OCI-LY3 (cell line): ENCODE measurements around the gene RHBDF2.

Experiments used
- H2AFZ ChIP-seq: fragments of 200-600, 300-600 bp; shearing (Covaris generic); 2 replicates; pipeline ENCODE4 v1.6.0; 2014; ENCODE audit warnings: antibody characterized with exemption, low read depth, low read length
- H3K27ac ChIP-seq: fragments of 200-600, 300-600 bp; sonication (generic); 2 replicates; pipeline ENCODE4 v1.5.1; 2014; ENCODE audit warnings: mild to moderate bottlenecking, low read length, moderate library complexity, mixed read lengths
- H3K27me3 ChIP-seq: fragments of 200-600, 300-600 bp; sonication (generic); 2 replicates; pipeline ENCODE4 v1.6.1; 2014; ENCODE audit warnings: low read depth, low read length, mixed read lengths
- H3K36me3 ChIP-seq: fragments of 200-600, 300-600 bp; sonication (generic); replicated peaks from 2 replicates; pipeline ENCODE3; 2014; ENCODE audit warnings: low read depth, low read length, mixed read lengths
- H3K4me1 ChIP-seq: fragments of 300-600, 200-600 bp; sonication (generic); 2 replicates; pipeline ENCODE4 v1.6.1; 2014; ENCODE audit warnings: low read length, mixed read lengths
- H3K4me2 ChIP-seq: fragments of 200-600, 300-600 bp; sonication (generic); 2 replicates; pipeline ENCODE4 v1.6.1; 2014; ENCODE audit warnings: low read length, mixed read lengths
- H3K4me3 ChIP-seq: fragments of 300-600, 200-600 bp; sonication (generic); 2 replicates; pipeline ENCODE4 v1.5.1; 2014; ENCODE audit warnings: antibody characterized with exemption, mild to moderate bottlenecking, low read length, moderate library complexity
- H3K79me2 ChIP-seq: fragments of 300-600, 200-600 bp; shearing (Covaris generic); 2 replicates; pipeline ENCODE4 v1.6.1; 2014; ENCODE audit warnings: mild to moderate bottlenecking, low read length, mixed read lengths
- H3K9ac ChIP-seq: fragments of 300-600, 200-600 bp; shearing (Covaris generic); 2 replicates; pipeline ENCODE4 v1.6.0; 2014; ENCODE audit warnings: mild to moderate bottlenecking, low read length, moderate library complexity
- H3K9me3 ChIP-seq: fragments of 200-600, 300-600 bp; shearing (Covaris generic); 2 replicates; pipeline ENCODE4 v1.6.1; 2014; ENCODE audit warnings: low read length, mixed read lengths; ENCODE audit not compliant: insufficient read depth
- H4K20me1 ChIP-seq: fragments of 200-600, 300-600 bp; sonication (generic); 2 replicates; pipeline ENCODE4 v1.6.1; 2016; ENCODE audit warnings: low read length, mixed read lengths; ENCODE audit not compliant: insufficient read depth
- EZH2phosphoT487 ChIP-seq: fragments of 200-600 bp; shearing (Covaris generic); IDR thresholded peaks from 2 replicates; pipeline ENCODE4 v1.6.1; 2018; ENCODE audit warnings: antibody characterized with exemption, mixed run types, low read depth
- TF ChIP-seq, protein P1 (sequence below): fragments of 200-600, 300-600 bp; sonication (generic); IDR thresholded peaks from 2 replicates; pipeline ENCODE4 v1.5.1; 2014; ENCODE audit warnings: antibody characterized with exemption, low read length, low read depth

The RHBDF2 gene

DNA sequence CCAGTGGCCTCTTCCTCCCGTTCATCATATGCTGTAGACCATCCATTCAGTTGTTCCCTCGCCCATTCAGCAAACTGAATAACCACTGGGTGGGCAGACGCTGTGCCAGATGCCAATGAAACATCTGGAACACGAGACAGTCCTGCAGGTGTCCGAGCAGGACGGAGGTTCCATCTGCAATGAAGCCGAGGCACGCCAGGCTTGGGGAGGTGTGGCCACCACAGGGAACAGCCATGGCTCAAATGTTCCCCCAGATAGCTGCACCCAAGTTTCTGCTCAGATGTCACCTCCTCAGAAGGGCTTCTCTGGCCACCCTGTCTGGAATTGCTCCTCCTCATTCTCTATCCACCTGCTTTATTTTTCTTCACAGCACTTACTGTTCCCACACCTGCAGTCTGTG lies 78.8 kb downstream of the RHBDF2 start:
- H3K4me2 ChIP-seq: no peak overlapping the region
- no peak overlapping the region for H3K27ac ChIP-seq
- H3K4me3 ChIP-seq: no peak overlapping the region
- H3K9ac ChIP-seq: no peak overlapping the region
- no peaks in the 10 kb centered on the region for H3K9me3 ChIP-seq
- no peaks in the 10 kb centered on the region for H3K4me1 ChIP-seq
- peaks cover 53% of the 10 kb centered on the region for H3K79me2 ChIP-seq
- no peak for TF ChIP-seq EZH2phosphoT487
- TF ChIP-seq, protein P1, sequence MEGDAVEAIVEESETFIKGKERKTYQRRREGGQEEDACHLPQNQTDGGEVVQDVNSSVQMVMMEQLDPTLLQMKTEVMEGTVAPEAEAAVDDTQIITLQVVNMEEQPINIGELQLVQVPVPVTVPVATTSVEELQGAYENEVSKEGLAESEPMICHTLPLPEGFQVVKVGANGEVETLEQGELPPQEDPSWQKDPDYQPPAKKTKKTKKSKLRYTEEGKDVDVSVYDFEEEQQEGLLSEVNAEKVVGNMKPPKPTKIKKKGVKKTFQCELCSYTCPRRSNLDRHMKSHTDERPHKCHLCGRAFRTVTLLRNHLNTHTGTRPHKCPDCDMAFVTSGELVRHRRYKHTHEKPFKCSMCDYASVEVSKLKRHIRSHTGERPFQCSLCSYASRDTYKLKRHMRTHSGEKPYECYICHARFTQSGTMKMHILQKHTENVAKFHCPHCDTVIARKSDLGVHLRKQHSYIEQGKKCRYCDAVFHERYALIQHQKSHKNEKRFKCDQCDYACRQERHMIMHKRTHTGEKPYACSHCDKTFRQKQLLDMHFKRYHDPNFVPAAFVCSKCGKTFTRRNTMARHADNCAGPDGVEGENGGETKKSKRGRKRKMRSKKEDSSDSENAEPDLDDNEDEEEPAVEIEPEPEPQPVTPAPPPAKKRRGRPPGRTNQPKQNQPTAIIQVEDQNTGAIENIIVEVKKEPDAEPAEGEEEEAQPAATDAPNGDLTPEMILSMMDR: no peak
- H3K27me3 ChIP-seq: no peaks in the 10 kb centered on the region
- no peaks in the 10 kb centered on the region for H3K36me3 ChIP-seq
- H4K20me1 ChIP-seq: peaks cover 32% of the 10 kb centered on the region
- no peak overlapping the region for H2AFZ ChIP-seq

DNA sequence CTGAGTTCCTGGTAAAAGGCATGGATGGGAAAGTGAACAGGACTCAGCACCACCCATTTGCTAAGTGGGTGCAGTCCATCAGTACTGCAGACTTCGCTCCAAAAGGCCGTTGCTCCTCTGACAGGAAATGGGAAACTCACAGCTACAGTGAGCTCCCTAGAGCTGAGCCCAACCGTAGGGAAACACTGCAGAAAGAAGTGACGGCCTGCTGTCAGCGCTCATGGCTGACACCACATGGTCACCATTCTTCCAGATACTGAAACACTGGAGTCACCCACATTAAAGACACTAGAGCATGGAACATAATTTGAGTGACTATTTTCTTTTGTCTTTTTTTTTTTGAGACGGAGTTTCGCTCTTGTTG lies 80.2 kb downstream of the RHBDF2 start:
- H3K9ac ChIP-seq: no peak overlapping the region
- H3K79me2 ChIP-seq: peaks cover 66% of the 10 kb centered on the region
- no peaks in the 10 kb centered on the region for H3K9me3 ChIP-seq
- no peaks in the 10 kb centered on the region for H3K27me3 ChIP-seq
- H2AFZ ChIP-seq: no peak overlapping the region
- H3K4me2 ChIP-seq: no peak overlapping the region
- no peak for TF ChIP-seq EZH2phosphoT487
- TF ChIP-seq, protein P1: no peak
- H3K4me1 ChIP-seq: no peaks in the 10 kb centered on the region
- H3K36me3 ChIP-seq: no peaks in the 10 kb centered on the region
- peaks cover 38% of the 10 kb centered on the region for H4K20me1 ChIP-seq
- no peak overlapping the region for H3K27ac ChIP-seq
- no peak overlapping the region for H3K4me3 ChIP-seq
